Esophagus muscularis mucosa (tissue), 4 donors: Measurements from ENCODE around the gene MLC1. TPM values are rescaled to one million over a fixed set of nuclear protein-coding genes. Genes with fewer than 3 reads are reported as not detected.

Source experiments
- DNase-seq: peaks from one replicate; pipeline ENCODE4 v3.0.0-alpha.2; 2017; ENCODE audit errors: extremely low spot score
- H3K27ac ChIP-seq, 4 donors: fragments of 200-600 bp; sonication (generic); replicated peaks in 1 of 4; 1 replicate in 3 of 4; 2 replicates in 1 of 4; pipeline ENCODE4 v1.5.1; 2016 to 2019; ENCODE audit warnings: mild to moderate bottlenecking in 1 of 4
- H3K27me3 ChIP-seq, 4 donors: fragments of 200-600 bp; sonication (generic); one replicate each; pipeline versions ENCODE4 v1.5.1 to v1.6.0; 2016 to 2019
- H3K36me3 ChIP-seq, 4 donors: fragments of 200-600 bp; sonication (generic); one replicate each; pipeline ENCODE4 v1.5.1; 2016 to 2019
- H3K4me1 ChIP-seq, 4 donors: fragments of 200-600 bp; sonication (generic); one replicate each; pipeline ENCODE4 v1.5.1; 2016 to 2019
- H3K4me3 ChIP-seq, 4 donors: fragments of 200-600 bp; sonication (generic); 1 replicate in 2 of 4; 2 replicates in 2 of 4; pipeline ENCODE4 v1.5.1; 2016 to 2019; ENCODE audit warnings: mild to moderate bottlenecking in 4 of 4, moderate library complexity in 1 of 4
- H3K9me3 ChIP-seq, 4 donors: fragments of 200-600 bp; sonication (generic); 1 replicate in 3 of 4; 2 replicates in 1 of 4; pipeline ENCODE4 v1.5.1; 2016 to 2019
- EP300 ChIP-seq: sonication (generic); formaldehyde crosslinking; IDR thresholded peaks from one replicate; pipeline ENCODE4 v1.6.1; 2017; ENCODE audit warnings: antibody characterized with exemption
- POLR2A ChIP-seq: fragments of 450-650 bp; IDR thresholded peaks from one replicate; pipeline ENCODE4 v1.6.1; 2017; ENCODE audit warnings: antibody characterized with exemption, moderate library complexity, mild to moderate bottlenecking, low read depth
- POLR2AphosphoS5 ChIP-seq, 2 donors: sonication (generic); formaldehyde crosslinking; IDR thresholded peaks; one replicate each; pipeline ENCODE4 v1.6.1; 2017; ENCODE audit warnings: antibody characterized with exemption in 2 of 2
- WGBS: methylation state at CpG from one replicate; pipeline ENCODE4 v1.1.5; 2018; 5-methylcytosine and 5-hydroxymethylcytosine counted together
- intact Hi-C: fragments of 100-400 bp; cut with DNase I; formaldehyde crosslinking; loops from one replicate; pipeline ENCODE4 v1.15.1; 2023
- total RNA-seq, 4 donors: library from RNA; depleted of rRNA; stranded (reverse); fragments of >200 nt; gene quantifications; one replicate each; pipeline versions ENCODE4 v1.1.0 to v1.2.1, GENCODE V29; 2016
- TF ChIP-seq, protein P1 (sequence below), 3 experiments: fragments of 200-600 bp in 2 of 3; fragments of 450-650 bp in 1 of 3; sonication (generic) in 2 of 3; IDR thresholded peaks; one replicate each; pipeline ENCODE4 v1.5.1; 2017 to 2019; ENCODE audit warnings: antibody characterized with exemption in 3 of 3, mild to moderate bottlenecking in 2 of 3, moderate library complexity in 1 of 3

The MLC1 gene
- total RNA-seq, 4 donors from 2014 or later, result 0.13 to 0.17 (median 0.17) TPM; not detected in 1

DNA sequence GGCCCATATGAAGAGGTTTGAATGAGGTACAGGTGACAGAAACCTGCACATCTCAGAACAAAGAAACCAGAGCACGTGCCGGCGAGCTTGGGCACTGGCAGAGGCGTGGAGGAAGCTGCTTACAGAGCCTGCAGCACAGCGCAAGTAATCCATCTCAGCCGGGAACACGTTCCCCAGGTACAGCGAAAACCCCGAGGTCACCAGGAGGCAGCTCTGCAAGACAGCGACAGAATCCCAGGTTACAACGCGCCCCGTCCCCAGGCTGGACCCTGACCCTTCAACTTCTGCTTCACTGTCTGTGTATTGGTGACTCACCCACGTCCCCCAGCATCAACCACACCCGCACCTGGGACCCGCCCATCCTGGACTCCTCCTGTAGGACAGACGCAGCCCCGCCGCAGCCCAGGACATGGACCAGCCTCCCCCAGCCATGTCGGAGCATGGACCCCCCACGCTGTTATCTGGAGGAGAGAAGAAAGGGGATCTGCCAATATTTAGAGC lies 2.2 kb downstream of the MLC1 start:
- H3K4me1 ChIP-seq, result no peaks in the 10 kb centered on the region
- intact Hi-C loops, result no loop called here
- H3K27me3 ChIP-seq, result peaks cover 0 to 60% (median 4%) of the 10 kb centered on the region in 4 donors
- DNase-seq, result no peak
- TF ChIP-seq POLR2AphosphoS5 (IDR thresholded peaks at IDR 0.05) (no peak), POLR2A (no peak)
- TF ChIP-seq, protein P1, sequence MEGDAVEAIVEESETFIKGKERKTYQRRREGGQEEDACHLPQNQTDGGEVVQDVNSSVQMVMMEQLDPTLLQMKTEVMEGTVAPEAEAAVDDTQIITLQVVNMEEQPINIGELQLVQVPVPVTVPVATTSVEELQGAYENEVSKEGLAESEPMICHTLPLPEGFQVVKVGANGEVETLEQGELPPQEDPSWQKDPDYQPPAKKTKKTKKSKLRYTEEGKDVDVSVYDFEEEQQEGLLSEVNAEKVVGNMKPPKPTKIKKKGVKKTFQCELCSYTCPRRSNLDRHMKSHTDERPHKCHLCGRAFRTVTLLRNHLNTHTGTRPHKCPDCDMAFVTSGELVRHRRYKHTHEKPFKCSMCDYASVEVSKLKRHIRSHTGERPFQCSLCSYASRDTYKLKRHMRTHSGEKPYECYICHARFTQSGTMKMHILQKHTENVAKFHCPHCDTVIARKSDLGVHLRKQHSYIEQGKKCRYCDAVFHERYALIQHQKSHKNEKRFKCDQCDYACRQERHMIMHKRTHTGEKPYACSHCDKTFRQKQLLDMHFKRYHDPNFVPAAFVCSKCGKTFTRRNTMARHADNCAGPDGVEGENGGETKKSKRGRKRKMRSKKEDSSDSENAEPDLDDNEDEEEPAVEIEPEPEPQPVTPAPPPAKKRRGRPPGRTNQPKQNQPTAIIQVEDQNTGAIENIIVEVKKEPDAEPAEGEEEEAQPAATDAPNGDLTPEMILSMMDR (IDR thresholded peaks at IDR 0.05), result no peak
- 89% methylated on average over 21 of the region's 21 CpGs for whole genome bisulfite sequencing
- no peaks in the 10 kb centered on the region for H3K36me3 ChIP-seq
- no peak overlapping the region for H3K4me3 ChIP-seq
- no peak overlapping the region for H3K27ac ChIP-seq
- no peaks in the 10 kb centered on the region for H3K9me3 ChIP-seq

DNA sequence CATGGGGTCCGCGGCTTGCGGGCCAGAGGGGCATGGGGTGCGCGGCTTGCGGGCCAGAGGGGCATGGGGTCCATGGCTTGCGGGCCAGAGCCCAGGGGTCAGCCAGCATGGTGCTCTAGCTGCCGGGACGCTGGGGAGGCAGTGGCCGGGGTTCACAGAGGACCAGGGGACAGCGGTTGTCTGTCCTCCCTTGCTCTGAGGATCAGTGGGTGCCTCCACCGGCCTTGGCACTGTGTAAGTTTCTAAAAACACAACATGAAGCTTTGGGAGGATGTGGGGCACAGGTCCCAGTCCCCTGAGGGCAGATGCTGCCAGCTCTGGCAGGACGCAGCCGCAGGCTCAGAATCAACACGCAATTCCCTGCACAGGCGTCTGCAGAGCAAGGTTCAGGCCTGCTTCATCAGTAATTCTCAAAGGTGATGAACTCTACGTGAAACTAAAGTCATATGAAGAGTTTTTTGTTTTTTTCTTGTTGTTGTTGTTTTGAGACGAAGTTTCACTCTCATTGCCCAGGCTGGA lies 3.0 kb downstream of the MLC1 start:
- Histone ChIP-seq H3K36me3 (no peaks in the 10 kb centered on the region), H3K4me3 (no peak overlapping the region), H3K9me3 (no peaks in the 10 kb centered on the region), H3K27ac (no peak overlapping the region), H3K4me1 (no peaks in the 10 kb centered on the region), H3K27me3 (peaks cover 0 to 52% (median 2%) of the 10 kb centered on the region in 4 donors)
- WGBS, result 92% methylated on average over 18 of the region's 18 CpGs
- no peak for TF ChIP-seq EP300
- TF ChIP-seq, protein P1 (IDR thresholded peaks at IDR 0.05), result no peak
- TF ChIP-seq POLR2A, result no peak
- TF ChIP-seq POLR2AphosphoS5 (IDR thresholded peaks at IDR 0.05), result no peak
- DNase-seq, result no peak
- intact Hi-C loops, result no loop called here

DNA sequence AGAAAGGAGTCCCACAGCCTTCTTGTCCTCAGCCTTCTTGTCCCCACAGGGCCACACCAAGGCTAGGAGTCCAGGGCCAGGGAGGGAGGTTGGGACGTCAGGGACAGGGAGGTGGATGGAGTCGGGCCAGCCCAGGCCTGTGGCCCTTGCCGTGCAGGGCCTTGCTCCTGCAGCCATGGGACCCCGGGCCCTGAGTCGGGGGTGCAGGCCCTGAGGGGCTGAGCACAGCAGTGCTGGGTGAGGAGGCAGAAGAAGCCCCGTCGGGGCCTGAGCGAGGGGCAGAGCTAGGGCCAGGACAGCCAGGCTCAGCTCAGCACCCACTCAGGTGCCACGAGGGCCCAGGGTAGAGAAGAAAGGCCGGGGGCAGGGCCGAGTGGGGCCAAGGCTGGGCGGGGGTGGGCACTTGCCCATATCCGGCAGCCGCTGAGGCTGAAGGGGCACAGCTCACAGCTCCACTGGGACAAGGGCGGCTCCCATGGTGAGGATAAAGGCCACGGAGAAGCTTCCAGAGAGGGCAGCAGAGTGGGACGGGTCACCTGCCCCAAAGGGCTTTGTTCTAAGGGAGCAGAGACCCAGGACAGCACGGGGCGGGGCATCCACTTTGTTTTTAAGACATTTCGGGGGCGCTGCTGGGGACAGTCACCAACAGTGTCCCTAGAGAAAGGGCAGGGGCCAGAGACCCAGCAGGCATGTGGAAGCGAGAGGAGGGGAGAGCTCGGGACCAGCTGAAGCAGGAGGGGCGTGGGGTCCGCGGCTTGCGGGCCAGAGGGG lies 3.6 kb downstream of the MLC1 start:
- Histone ChIP-seq H3K4me3 (no peak overlapping the region), H3K36me3 (no peaks in the 10 kb centered on the region), H3K27ac (no peak overlapping the region), H3K9me3 (no peaks in the 10 kb centered on the region), H3K27me3 (peaks cover 0 to 46% (median 2%) of the 10 kb centered on the region in 4 donors), H3K4me1 (no peaks in the 10 kb centered on the region)
- TF ChIP-seq POLR2AphosphoS5 (IDR thresholded peaks at IDR 0.05) (no peak), EP300 (no peak), POLR2A (no peak)
- TF ChIP-seq, protein P1 (IDR thresholded peaks at IDR 0.05), result no peak
- intact Hi-C loops, result no loop called here
- 91% methylated on average over 20 of the region's 27 CpGs for WGBS
- no peak for DNase-seq

GRCh38 chr22:50080077-50080465 lies 5.2 kb downstream of the MLC1 start:
- H3K27ac ChIP-seq, result no peak overlapping the region
- H3K4me3 ChIP-seq, result no peak overlapping the region
- H3K27me3 ChIP-seq, result peaks cover 0 to 47% (median 2%) of the 10 kb centered on the region in 4 donors
- no peak for DNase-seq
- no peaks in the 10 kb centered on the region for H3K9me3 ChIP-seq
- no peaks in the 10 kb centered on the region for H3K4me1 ChIP-seq
- intact Hi-C loops, result no loop called here
- no peak for TF ChIP-seq EP300
- no peaks in the 10 kb centered on the region for H3K36me3 ChIP-seq
- 92% methylated on average over 12 of the region's 13 CpGs for WGBS

DNA sequence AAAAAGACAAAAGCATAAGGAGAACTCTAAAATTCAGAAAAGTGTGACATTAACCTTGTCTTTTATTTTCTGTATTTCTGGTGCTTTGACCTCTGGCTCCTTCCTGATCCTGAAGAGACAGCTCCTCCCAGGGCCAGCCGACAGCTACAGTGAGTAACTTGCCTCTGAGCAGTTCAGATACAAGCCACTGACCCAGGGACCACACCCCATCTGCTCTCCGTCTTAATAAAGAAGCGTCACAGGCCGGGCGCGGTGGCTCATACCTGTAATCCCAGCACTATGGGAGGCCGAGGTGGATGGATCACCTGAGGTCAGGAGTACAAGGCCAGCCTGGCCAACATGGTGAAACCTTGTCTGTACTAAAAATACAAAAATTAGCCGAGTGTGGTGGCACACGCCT lies 6.5 kb downstream of the MLC1 start:
- no peak overlapping the region for H3K4me3 ChIP-seq
- intact Hi-C loops, result no loop called here
- WGBS, result 90% methylated on average over 9 of the region's 9 CpGs
- TF ChIP-seq EP300 (no peak), POLR2A (no peak), POLR2AphosphoS5 (IDR thresholded peaks at IDR 0.05) (no peak)
- TF ChIP-seq, protein P1 (IDR thresholded peaks at IDR 0.05), result no peak
- no peaks in the 10 kb centered on the region for H3K36me3 ChIP-seq
- no peak overlapping the region for H3K27ac ChIP-seq
- no peaks in the 10 kb centered on the region for H3K9me3 ChIP-seq
- no peak for DNase-seq
- no peaks in the 10 kb centered on the region for H3K4me1 ChIP-seq
- H3K27me3 ChIP-seq, result peaks cover 0 to 47% (median 0%) of the 10 kb centered on the region in 4 donors
